ENCODE results near the gene HK3.

HK3 gene, protein sequence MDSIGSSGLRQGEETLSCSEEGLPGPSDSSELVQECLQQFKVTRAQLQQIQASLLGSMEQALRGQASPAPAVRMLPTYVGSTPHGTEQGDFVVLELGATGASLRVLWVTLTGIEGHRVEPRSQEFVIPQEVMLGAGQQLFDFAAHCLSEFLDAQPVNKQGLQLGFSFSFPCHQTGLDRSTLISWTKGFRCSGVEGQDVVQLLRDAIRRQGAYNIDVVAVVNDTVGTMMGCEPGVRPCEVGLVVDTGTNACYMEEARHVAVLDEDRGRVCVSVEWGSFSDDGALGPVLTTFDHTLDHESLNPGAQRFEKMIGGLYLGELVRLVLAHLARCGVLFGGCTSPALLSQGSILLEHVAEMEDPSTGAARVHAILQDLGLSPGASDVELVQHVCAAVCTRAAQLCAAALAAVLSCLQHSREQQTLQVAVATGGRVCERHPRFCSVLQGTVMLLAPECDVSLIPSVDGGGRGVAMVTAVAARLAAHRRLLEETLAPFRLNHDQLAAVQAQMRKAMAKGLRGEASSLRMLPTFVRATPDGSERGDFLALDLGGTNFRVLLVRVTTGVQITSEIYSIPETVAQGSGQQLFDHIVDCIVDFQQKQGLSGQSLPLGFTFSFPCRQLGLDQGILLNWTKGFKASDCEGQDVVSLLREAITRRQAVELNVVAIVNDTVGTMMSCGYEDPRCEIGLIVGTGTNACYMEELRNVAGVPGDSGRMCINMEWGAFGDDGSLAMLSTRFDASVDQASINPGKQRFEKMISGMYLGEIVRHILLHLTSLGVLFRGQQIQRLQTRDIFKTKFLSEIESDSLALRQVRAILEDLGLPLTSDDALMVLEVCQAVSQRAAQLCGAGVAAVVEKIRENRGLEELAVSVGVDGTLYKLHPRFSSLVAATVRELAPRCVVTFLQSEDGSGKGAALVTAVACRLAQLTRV
- total RNA-seq: 0.20 to 0.31 reads per million in 2 donors

DNA sequence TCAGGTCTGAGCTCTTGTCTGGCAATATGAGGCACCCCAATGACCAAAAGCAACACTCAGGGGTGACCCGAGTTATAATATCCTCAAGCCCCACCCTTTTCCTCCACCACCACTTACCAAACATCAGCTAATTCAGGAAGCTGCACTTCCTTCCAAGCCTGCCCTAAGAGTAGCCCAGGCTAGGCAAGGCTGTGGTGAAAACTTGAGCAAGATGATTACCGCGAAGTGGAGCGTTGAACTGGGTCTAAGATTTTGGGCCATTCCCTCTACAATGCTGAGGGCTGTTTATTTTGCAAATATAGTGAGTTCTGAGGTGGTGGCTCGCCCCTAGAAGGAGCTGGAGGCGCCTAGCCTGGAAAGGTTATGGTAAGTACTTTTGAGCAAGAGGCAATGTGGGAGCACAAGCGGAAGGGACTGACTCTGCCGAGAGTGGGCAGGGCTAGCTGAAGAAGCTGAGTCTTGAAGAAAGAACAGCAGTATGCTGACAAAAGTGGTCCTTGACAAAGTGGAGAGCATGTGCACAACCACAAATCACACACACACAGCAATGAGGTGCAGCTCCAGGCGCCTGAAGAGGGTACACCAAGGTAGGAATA, at the start of gene HK3:
Gene HK3, minus strand, starts transcription at position 51 of the 596 bp plus-strand sequence. CDS start 3,187 bp downstream, outside the sequence.
- DNase-seq: no peak

DNA sequence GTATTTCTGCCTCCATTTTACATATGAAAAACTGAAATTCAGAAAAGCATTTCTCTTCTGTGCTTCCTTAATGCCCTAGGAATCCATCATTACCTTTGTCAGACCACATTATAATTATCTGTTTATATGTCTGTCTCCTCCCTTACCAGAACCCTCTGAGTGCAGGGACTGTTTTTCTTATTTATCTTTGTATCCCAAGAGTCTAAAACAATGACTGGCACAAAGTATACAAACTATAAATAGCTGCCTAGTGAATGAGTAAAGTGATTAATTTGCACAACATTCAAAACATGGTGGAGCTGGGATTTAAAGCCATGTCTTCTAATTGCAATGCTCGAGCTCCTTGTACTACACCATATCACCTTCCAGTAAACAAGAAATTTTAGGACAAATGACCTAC, 49.3 kb upstream of the HK3 start:
- no peak for DNase-seq

DNA sequence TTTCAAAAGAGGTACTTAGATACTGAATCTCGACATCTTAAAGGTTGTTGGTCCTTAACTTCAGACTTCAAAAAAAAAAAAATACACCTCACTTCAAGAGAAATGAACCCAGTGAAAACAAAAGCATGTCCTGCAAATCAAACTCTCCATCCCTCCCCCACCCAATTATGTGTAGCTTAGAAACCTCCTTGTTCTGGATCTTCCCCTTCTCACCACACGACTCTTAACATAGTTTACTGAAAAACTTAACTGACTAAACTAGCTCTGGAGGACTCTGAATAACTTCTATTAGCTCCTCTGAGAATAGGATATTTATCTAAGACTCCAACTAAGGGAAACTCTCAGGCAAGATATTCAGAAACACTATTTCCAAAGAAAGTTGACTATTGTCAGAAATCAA, 48.7 kb upstream of the HK3 start:
- no peak for DNase-seq

DNA sequence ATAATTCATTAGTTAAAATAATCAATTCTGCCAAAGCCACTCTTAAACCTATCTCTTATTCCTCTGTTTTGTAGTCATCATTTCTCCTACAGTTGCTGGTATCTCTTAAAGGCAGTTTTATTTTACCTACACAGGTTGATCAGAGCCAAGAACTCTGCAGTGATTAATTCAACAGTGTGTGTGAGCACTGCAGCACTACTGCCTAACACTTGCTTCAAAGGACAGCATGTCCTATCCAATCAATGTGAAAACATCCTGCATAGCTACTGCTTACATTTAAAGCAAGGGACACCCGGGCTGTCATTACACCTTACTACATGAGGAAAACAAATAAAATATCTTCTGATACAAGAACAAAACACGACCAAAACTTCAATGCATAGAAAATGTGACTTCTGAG, 45.1 kb upstream of the HK3 start:
- DNase-seq: no peak

DNA sequence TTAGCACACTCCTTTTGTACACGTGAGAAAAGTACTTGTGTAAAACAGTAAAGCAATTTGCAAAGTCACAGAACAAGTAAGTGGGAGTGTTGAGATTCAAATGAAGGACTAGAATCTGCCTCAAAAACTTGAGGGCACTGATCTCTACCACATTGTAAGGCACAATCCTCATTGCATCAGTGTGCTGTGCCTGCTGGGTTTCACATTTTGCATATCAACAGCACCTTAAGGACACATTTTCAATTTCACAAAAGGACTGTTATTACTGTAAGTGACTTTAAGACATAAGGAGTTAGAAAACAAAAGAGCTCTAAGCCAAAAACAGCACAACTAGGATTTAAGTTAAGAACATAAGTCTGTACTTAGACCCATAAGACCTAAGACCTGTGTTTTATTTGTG, 44.7 kb upstream of the HK3 start:
- no peak for DNase-seq

DNA sequence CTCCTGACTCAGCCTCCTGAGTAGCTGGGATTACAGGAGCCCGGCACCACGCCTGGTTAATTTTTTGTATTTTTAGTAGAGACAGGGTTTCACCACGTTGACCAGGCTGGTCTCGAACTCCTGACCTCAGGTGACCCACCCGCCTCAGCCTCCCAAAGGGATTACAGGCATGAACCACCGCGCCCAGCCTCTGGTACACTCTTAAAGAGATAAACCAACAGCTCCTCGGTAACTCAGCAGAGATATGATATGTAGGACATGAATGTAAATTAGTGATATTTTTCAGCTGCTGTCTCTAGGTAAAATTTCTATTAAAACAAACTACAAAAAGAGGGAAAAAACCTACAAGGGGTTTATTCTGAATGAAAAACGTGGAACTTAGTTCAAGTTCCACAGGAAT, 42.8 kb upstream of the HK3 start:
- no peak for DNase-seq

DNA sequence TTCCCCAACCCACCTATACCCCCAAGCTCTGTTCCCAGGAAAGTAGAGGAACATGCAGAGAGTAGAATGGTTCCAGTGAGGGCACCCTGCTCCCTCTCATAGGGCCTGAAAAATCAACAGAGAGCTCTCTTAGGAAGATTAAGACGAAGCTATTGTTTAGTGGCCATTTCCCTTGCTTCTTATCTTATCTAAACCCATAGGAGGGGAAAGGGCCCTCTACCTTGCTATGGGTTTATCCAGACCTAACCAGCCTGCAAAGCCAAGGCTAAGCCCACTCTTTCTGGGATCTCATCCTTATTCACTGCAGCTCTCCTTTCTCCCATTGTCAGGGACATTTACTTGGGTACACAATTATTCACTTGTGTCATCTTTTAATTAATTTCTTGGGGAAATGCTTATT, 39.3 kb upstream of the HK3 start:
- no peak for DNase-seq

DNA sequence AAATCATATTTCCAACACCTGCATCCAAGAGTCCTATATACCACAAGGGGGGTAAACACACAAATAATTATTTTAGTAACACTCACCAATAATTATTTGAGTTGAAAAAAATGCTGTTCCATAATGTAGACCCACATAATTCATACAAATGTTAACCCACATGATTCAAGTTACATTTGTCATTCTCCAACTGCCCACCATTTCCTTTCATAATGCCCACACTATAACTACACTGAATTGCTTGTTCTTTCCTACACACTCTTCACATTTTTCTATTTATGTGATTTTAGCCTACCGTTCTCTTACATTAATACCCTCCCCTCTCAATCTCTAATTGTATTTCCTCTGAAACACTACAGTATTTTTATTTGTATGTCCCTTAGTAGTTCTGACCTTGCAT, 35.9 kb upstream of the HK3 start:
- DNase-seq: no peak

DNA sequence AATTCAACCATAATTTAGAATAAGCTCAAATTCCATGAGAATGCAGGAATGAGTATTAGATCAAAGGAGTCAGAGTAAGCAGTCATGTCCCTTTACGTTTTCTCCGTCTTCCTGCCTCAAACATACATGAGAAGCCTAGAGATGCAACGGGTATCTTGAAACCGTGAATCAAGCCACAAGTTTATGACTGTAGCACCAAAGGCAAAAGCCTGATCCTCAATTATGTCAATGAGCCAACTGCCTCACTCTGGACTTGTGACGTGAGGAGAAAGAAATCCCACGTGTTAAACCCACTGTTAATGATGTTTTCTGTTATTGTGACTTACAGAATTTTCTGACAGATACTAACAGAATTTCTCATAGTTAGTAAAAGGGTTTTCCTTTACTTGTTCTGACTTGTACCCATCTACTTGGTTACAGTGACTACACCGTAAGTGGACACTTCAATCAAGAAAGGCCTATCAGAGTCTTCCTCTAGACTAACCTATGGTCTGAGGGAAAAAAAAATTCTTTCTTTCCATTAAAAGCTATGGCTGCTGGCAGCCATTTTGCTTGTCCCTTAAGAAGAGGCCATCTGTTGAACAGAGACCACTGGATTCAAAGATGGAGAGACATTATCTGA, 35.3 kb upstream of the HK3 start:
- no peak for DNase-seq

DNA sequence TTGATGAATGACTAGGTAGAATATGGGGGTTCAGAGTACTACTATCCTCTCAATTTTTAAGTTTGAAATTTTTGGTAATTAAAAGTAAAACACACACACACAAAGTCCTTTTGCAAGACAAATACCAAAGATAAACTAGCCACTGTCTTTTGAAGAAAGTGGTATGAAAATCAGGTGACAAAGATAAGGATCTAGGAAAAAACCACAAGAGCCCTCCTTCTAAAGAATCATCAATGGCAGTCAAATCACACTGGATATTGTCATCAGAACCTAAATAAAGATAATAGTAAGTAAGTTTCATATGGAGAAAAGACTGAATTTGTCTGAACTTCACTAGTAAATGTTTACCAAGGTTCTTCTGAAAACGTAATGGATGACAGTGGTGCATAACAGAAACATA, 30.5 kb upstream of the HK3 start:
- DNase-seq: no peak

DNA sequence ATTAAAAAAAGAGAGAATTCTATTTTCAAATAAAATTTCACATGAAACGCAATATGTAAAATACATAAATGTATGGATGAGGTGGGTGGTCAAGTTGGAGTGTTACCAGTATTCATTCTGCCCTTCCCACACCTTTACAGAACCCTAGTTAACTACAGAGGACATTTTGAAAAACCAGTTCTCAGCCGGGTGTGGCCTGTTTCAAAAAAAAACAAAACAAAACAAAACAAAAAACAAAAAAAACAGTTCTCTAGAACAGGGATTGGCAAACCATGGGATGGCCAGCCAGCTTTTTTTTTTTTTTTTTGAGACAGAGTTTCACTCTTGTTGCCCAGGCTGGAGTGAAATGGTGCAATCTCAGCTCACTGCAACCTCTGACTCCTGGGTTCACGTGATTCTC, 28.4 kb upstream of the HK3 start:
- no peak for DNase-seq

DNA sequence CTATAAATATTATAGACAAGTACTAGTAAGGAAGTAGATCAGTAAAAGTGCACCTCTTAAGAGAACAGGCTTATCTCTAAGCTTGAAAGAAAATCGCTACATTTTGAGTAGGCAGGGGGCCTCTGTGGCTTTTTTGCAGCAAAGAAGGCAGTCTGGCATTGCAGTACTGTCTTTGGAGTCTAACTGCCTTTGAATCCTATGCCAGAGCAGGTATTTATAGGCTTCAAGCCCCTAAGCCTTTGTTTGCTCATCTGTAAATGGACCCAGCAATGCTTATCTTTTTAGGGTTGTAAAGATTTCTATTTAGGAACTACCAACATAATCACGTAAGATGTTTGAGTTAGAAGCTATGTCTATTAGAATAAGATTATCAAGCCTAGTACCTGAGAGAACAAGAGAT, 23.7 kb upstream of the HK3 start:
- DNase-seq: no peak

DNA sequence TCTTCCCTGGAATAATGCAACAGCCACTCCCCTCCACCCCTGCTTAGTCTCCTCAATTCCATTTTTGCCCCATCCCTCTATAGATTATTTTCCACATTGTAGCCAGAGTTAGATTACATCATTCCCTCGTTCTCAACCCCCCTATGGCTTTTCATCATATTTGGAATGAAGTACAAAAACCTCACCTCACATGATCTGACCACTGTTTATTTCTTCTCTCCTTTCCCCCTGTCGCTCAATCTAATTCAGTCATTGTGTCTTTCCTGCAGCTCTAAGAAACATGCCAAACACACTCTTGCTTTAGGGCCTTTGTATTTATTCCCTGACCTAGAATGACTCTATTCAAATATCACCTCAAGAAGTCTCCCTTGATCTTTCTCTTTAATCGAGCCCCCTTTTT, 22.6 kb upstream of the HK3 start:
- no peak for DNase-seq

DNA sequence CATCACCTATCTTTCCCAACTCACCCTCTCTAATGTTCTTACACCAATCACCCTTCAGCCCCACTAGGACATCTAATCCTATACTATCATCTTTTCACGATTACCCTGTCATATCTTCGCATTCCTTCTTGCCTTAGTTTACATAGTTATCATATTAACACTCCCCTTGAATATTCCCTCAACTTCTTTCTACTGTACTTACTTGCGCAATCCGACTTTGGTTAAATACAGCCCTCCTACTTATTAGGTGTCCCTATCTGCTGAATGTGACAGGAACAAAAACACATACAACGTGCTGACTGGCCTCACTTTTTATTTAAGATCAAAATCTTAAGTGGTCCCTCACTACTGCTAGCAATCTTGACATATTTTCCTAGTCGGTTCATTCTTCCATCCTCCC, 19.5 kb upstream of the HK3 start:
- no peak for DNase-seq

DNA sequence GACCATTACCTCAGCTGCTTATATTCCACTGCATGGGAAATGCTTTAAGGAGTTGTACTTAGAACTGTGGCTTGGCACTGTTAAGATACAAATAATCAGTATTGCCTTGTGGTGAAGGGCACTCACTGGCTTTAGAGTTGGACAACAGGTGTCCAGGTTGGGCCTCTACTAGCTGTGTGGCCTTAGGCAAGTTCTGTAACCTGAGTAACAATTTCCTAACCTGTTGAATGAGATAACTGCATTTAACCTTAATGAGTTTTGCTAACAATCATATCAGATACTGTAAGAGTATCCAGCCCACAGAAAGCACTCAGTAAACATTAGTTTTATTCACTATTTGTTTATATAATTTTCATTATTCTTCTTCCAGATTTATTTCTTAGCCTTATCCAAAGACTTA, 17.2 kb upstream of the HK3 start:
- no peak for DNase-seq

DNA sequence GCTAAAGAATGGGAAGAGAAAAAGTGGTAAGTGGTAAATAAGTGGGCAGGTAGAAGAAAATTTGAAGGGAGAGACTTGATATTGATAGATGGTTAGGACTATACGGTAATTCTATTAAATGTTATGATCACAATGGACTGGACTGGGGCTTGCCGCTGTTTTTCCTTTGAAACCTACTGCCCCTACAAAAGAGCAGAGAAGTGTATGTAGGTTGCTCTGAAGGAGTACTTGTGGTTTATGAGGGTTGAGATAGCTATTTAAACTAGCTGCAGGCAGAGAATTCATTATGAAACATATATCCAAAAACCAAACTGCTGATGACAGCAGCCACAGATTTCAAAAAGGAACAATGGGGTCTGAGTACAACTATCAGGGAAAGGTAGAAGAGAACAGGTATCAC, 16.8 kb upstream of the HK3 start:
- no peak for DNase-seq

DNA sequence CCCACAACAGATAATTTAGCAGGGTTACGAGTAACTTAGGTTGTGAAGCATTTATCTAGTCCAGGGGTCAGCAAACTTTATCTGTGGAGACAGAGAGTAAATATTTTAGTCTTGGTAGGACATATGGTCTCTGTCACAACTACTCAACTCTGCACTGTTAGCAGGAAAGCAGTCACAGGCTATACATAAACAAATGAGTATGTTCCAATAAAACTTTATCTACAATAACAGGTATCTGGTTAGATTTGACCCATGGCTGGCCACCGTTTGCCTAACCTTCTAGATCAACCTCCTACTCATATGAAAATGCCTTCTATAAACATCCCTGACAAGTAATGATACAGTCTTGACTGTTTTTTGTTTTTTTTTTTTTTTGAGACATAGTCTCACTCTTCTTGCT, 13.0 kb upstream of the HK3 start:
- DNase-seq: no peak

DNA sequence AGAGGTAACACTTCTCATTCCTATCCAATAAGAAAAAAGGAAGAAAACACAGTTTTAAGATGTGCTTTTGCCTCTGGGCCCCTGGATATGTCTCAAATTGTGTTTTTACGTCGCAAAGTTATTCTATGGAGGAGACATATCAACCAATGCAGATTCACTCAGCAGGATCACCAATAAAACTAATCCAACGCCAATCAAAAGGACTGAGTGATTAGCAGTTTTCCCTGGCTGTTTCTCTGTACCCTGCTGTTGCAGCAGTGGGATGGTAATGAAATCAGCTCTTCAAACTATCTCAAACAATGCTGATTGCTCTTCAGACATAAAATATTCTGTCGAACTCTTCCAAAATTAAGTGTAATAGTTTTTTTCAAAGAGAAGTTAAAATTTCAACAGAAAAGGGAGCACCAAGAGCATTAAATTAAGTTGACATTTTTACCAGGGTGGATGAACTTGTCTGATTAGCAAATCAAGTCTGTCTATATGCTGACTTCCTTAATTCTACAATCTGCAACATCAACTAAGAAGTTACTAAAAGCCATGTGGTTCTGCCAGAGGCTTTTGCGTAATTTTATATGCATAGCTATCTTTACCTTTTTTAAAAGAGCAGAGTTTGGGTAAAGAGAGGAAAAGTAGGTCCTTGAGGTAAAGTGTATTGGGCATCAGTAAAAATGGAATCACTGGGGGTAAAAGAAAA, 9.7 kb upstream of the HK3 start:
- DNase-seq: no peak

DNA sequence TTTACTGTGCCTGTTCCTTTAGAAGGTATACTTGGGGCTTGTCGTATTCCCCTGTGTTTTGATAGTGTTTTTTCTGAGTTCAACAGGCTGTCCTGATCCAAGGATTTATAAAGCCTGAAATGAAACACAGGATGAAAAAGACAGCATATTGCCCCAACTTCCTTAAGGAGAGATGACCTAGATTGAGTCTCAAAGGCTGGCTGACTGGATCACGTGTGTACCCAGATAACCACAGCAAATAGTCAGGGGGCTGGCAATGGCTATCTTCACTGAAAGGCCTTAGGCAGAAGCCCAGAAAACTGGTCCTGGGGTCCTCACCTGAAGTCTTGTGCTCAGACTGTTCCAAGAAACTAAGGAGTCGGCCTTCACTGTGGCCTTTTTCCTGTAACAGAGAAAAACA, 7.7 kb upstream of the HK3 start:
- no peak for DNase-seq

DNA sequence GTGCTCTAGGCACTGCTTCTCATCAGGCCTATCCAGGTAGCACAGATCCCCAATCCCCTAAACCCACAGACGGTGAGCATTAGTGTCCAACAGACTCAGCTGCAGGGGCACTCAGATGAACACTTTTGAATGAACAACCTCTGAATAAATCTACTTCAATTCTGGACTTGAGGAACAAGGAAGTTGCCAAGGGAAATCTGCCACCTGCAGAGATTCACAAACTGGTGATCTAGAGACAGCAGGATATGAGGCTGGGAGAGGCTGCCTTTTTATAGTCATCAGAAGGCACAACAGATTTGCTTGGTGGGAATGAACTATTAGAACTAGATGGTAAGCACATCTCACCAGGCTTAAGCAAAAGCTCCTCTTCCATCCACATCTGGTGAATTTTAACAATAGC, 7.0 kb upstream of the HK3 start:
- no peak for DNase-seq

DNA sequence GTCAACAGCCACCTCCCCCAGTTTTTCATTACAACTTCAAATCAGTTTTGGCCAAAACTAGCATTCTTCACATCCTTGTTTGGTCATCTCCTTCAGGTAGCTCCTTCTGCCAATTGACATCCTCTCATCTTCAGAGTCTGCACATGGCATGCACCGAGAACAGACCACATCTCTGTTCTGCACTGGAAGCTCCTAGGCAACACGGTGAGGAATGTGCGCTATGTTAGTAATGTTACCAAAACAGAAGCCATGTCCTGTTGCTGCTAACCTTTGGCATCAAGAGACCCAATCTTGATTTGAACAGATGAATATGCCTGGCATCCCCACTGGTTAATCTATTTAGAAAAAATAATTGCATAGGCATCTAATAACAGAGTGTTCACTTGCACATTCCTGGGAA, 5.1 kb upstream of the HK3 start:
- DNase-seq: no peak

DNA sequence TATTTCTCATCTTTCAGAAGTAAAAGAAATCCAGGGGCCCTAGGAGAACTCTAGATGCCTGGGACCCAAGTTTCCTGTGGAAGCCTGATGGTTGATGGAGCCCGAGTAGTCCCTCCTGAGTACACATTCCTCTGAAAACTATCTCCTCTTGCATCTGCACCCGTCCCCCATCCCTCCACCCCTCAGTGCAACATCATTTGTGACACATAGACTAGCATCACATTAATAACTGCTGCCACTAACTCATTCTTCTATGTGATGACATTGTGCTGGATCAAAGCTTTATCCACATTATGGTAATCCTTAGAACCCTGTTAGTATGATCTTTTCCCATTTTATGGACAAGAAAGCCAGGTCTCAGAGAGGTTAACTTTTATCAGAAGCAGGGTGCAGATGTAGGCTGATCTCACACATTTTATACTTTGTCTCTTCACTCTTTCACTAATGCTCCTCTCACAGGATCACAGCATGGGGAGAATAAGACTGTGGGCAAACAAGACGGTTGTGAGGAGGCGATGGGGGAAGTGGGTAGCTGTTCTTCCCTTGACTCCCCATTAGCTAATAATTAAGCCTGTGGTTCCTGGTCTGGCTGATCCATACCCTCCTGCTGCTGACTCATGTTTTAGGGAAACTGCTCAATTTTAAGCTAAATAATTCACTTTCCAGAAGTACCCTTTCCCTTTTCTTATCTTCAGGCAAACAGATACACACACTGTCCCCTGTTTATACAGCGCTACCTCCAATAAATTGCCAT, 3.9 kb upstream of the HK3 start:
- no peak for DNase-seq

Measured in activated gamma-delta T cell (primary cell).